PC-9 (cell line): ENCODE results near the gene TLE1. TPM values are rescaled to one million over a fixed set of nuclear protein-coding genes. Genes with fewer than 3 reads are reported as not detected.

Experiments used
- BruUV-seq: library from RNA; stranded (reverse); fragments of 400-500 nt; replicated peaks from 2 replicates; lab custom pipeline; 2021; lab: Mats Ljungman, UMichigan
- CTCF ChIA-PET: fragments of 300-600 bp; sonication (Branson Sonifier 250); formaldehyde crosslinking; loops from one replicate; lab custom pipeline; 2022; ENCODE audit warnings: antibody characterized with exemption; lab: Charles Lee
- POLR2A ChIA-PET: fragments of 300-600 bp; sonication (Branson Sonifier 250); formaldehyde crosslinking; loops from one replicate; lab custom pipeline; 2022; ENCODE audit warnings: antibody characterized with exemption; ENCODE audit not compliant: unreplicated experiment; lab: Charles Lee
- DNase-seq, 2 experiments: peaks; one replicate each; pipeline versions ENCODE4 v3.0.0 to v3.0.0-alpha.2; 2015 to 2022; ENCODE audit warnings: mixed read lengths in 1 of 2
- H2AFZ ChIP-seq: fragments of 200-600 bp; sonication (generic); 2 replicates; pipeline ENCODE4 v1.8.1; 2017; ENCODE audit warnings: antibody characterized with exemption
- H3F3A ChIP-seq: fragments of 200-600 bp; sonication (generic); 2 replicates; pipeline ENCODE4 v1.8.1; 2017; ENCODE audit warnings: antibody characterized with exemption, mild to moderate bottlenecking, low read depth; ENCODE audit not compliant: insufficient read depth
- H3K27ac ChIP-seq: fragments of 200-600 bp; sonication (generic); 2 replicates; pipeline ENCODE4 v1.6.1; 2016; ENCODE audit warnings: mixed run types
- H3K27me3 ChIP-seq: fragments of 200-600 bp; sonication (generic); 2 replicates; pipeline ENCODE4 v1.6.1; 2016; ENCODE audit warnings: low read depth, mixed run types; ENCODE audit not compliant: insufficient read depth
- H3K36me3 ChIP-seq: fragments of 200-600 bp; sonication (generic); 2 replicates; pipeline ENCODE4 v1.6.1; 2016; ENCODE audit warnings: low read depth, mixed run types
- H3K4me1 ChIP-seq: fragments of 200-600 bp; sonication (generic); replicated peaks from 2 replicates; pipeline ENCODE4 v1.6.1; 2016; ENCODE audit warnings: mixed run types; ENCODE audit not compliant: insufficient read depth
- H3K4me2 ChIP-seq: fragments of 200-600 bp; sonication (generic); 2 replicates; pipeline ENCODE4 v1.6.1; 2017; ENCODE audit warnings: mixed run types
- H3K4me3 ChIP-seq: fragments of 200-600 bp; sonication (generic); 2 replicates; pipeline ENCODE4 v1.6.1; 2016; ENCODE audit warnings: mixed run types
- H3K79me2 ChIP-seq: fragments of 200-600 bp; sonication (generic); 2 replicates; pipeline ENCODE4 v1.6.1; 2017; ENCODE audit warnings: low read depth, mixed run types
- H3K9me2 ChIP-seq: fragments of 200-600 bp; sonication (generic); 2 replicates; pipeline ENCODE4 v1.8.1; 2017; ENCODE audit warnings: mild to moderate bottlenecking; ENCODE audit not compliant: insufficient read depth
- H3K9me3 ChIP-seq: fragments of 200-600 bp; sonication (generic); 2 replicates; pipeline ENCODE4 v1.8.1; 2016; ENCODE audit warnings: low read depth; ENCODE audit not compliant: insufficient read depth
- H4K20me1 ChIP-seq: fragments of 200-600 bp; sonication (generic); 2 replicates; pipeline ENCODE4 v1.8.1; 2017; ENCODE audit not compliant: insufficient read depth
- EZH2 ChIP-seq: fragments of 200-600 bp; sonication (generic); IDR thresholded peaks from 2 replicates; pipeline ENCODE4 v1.8.0; 2017; ENCODE audit warnings: antibody characterized with exemption, low read depth
- intact Hi-C: fragments of 100-400 bp; cut with micrococcal nuclease; formaldehyde crosslinking; loops from one replicate; pipeline ENCODE4 v1.10.0; 2022; ENCODE audit not compliant: unreplicated experiment
- total RNA-seq: library from RNA; stranded (reverse); gene quantifications from 2 replicates; pipeline ENCODE4 v1.2.3, GENCODE V29; 2021
- TF ChIP-seq, protein P1 (sequence below): fragments of 200-600 bp; sonication (generic); conservative IDR thresholded peaks from 2 replicates; pipeline ENCODE4 v1.6.1; 2017; ENCODE audit warnings: mixed run types, antibody characterized with exemption, mild to moderate bottlenecking, moderate library complexity

TLE1 gene
- total RNA-seq, 1 experiment from 2014 or later, result 80.9 TPM

DNA sequence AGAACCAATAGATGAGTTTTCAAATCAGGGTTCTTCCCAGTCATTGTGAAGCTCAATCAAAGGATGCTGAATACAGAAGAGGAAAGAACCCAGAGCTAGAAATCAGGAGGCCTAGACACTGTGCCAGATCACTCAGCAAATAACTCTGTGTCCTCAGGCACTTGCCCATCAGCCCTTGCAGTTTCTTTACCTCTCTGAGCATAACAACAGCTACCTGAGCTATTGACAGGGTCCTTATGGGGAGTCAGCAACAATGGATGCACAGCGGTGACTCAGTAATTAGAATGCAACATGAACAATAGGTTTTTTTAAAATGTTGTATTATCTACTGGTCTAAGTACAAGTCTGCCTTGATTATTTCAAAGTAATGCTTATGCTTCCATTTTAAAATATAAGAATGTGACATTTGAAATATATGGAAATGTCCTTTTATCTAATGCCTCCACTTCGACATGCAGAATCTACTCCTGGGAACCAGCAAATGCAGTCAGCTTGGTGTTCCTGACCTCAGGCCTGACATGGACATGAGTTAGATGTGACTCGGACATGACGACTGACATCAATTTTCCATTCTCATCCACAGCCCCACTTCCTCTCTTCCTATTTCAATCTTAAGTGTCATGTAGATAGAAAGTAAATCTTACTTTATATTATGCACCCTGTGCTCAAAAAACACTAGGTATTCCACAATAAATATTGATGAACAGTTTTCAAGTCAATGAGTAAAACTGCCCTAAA, 155.0 kb downstream of the TLE1 start:
- H3K4me1 ChIP-seq, result peaks cover 39% of the 10 kb centered on the region
- H3F3A ChIP-seq, result peaks cover 15% of the 10 kb centered on the region
- BruUV-seq, result no TSS peak
- no peaks in the 10 kb centered on the region for H3K27me3 ChIP-seq
- H3K4me2 ChIP-seq, result no peak overlapping the region
- ChIA-PET CTCF (no interaction called here), POLR2A (interaction anchor here (0.6 kb wide), 1 partner anchor 1835 kb away, joined by 14 read pairs; no protein-coding TSS in a partner anchor)
- TF ChIP-seq EZH2, result no peak
- TF ChIP-seq, protein P1, sequence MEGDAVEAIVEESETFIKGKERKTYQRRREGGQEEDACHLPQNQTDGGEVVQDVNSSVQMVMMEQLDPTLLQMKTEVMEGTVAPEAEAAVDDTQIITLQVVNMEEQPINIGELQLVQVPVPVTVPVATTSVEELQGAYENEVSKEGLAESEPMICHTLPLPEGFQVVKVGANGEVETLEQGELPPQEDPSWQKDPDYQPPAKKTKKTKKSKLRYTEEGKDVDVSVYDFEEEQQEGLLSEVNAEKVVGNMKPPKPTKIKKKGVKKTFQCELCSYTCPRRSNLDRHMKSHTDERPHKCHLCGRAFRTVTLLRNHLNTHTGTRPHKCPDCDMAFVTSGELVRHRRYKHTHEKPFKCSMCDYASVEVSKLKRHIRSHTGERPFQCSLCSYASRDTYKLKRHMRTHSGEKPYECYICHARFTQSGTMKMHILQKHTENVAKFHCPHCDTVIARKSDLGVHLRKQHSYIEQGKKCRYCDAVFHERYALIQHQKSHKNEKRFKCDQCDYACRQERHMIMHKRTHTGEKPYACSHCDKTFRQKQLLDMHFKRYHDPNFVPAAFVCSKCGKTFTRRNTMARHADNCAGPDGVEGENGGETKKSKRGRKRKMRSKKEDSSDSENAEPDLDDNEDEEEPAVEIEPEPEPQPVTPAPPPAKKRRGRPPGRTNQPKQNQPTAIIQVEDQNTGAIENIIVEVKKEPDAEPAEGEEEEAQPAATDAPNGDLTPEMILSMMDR, result no peak
- H4K20me1 ChIP-seq, result no peaks in the 10 kb centered on the region
- no peak for DNase-seq
- no peaks in the 10 kb centered on the region for H3K79me2 ChIP-seq
- no peak overlapping the region for H2AFZ ChIP-seq
- intact Hi-C loops, result no loop called here
- no peak overlapping the region for H3K27ac ChIP-seq
- H3K4me3 ChIP-seq, result no peak overlapping the region
- H3K9me3 ChIP-seq, result peaks cover 9% of the 10 kb centered on the region; the same call in 1 of the 2 replicates
- no peaks in the 10 kb centered on the region for H3K9me2 ChIP-seq
- H3K36me3 ChIP-seq, result no peaks in the 10 kb centered on the region

Other genes starting within 250 kb of the TLE1 start
- gene SPATA31D4, start 238.9 kb upstream of the TLE1 start, total RNA-seq, result not detected in 2 replicates